ENCODE results near the gene UBALD1. TPM values are rescaled to one million over a fixed set of nuclear protein-coding genes. Genes with fewer than 3 reads are reported as not detected.
A peak's percentile ranks its signal among the peaks of the same experiment; 100 is the strongest.

UBALD1 gene
- total and polyA plus RNA-seq, 9 of the 15 experiments (the other 6 are each of a cell fraction or from before 2014, with no cell fraction given), result 1.3 to 38.0 (median 6.2) TPM; not detected in 2

DNA sequence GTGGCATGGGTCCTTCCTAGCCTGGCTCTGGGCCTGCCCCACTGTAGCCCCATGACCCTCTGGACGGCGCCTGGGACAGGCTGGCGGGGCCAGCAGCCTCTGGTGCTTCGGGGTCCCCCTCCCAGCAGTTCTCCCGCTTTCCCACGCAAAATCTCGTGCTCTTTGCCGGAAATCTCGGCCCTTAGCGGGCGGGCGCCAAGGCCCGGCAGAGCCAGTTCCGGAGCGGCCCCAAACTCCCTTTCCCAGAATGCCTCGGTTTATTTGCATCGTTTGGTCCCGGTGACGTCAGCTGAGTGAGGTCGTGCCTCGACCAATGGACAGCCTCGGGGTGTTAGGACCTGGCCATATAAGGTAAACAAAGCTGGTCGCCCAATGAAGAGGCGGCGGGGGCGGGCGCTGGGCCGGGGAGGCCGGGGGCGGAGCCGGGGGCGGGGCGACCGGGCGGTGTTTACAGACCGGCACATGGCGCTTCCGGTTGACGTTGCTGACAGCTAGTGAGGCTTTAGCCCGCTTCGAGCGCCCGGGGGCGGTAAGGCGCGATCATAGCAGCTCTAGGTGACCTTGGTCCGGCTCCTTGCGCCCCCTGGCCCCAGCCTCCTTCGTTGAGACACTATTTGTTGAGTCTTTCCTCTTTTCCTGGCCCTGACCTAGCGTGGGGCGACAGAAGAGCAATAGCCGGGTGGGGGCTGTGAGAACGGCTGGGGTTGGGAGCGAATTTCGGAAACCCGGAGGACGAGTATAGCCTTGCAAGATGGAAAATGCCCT is 1.5 kb upstream of the UBALD1 start (continued):
- TF ChIP-seq HNRNPL (IDR thresholded peaks at IDR 0.05; ENCODE audit: low read depth, low read length), result no peak
- TF ChIP-seq POU5F1 (IDR thresholded peaks at IDR 0.05; ENCODE audit: borderline replicate concordance, low read depth, low read length, partially characterized antibody), result no peak
- 0 out of 2 replicates have a peak, but pooled peaks have one; percentile 31 for TF ChIP-seq HMBOX1 (IDR thresholded peaks at IDR 0.05)
- TF ChIP-seq FOXK2 (conservative IDR thresholded peaks at IDR 0.05 in 1 of 2, IDR thresholded peaks at IDR 0.05 in 1 of 2; ENCODE audit: low read depth in 2 of 2), result peak; percentile 93 to 94
- peak; percentile 33 for TF ChIP-seq HMGN3 (IDR thresholded peaks at IDR 0.05; ENCODE audit: borderline replicate concordance, extremely low read depth, insufficient read length, low read depth, low read length)
- TF ChIP-seq ZNF780A (CRISPR knock-in tag; IDR thresholded peaks at IDR 0.05), result no peak
- peak; percentile 20 for TF ChIP-seq CCNT2 (IDR thresholded peaks at IDR 0.05; ENCODE audit: borderline replicate concordance, extremely low read depth, insufficient read length, low read depth, low read length)
- no peak for TF ChIP-seq CBFA2T2 (conservative IDR thresholded peaks at IDR 0.05)
- TF ChIP-seq SMARCE1 (IDR thresholded peaks at IDR 0.05), result peak; percentile 35; the same call in 1 of the 2 replicates
- TF ChIP-seq EGR1 (conservative IDR thresholded peaks at IDR 0.05), result peak; percentile 84
- peak; percentile 69 for TF ChIP-seq NBN (IDR thresholded peaks at IDR 0.05; ENCODE audit: low read depth)
- peak; percentile 93 for TF ChIP-seq ETV5 (CRISPR knock-in tag; IDR thresholded peaks at IDR 0.05; ENCODE audit: low read depth)
- TF ChIP-seq MBD1 (CRISPR knock-in tag; IDR thresholded peaks at IDR 0.05), result no peak
- 0 out of 2 replicates have a peak, but pooled peaks have one; percentile 45 for TF ChIP-seq OTX1 (CRISPR knock-in tag; IDR thresholded peaks at IDR 0.05)
- peak; percentile 81 for TF ChIP-seq ARID4B (CRISPR knock-in tag; IDR thresholded peaks at IDR 0.05)
- TF ChIP-seq TAF7 (tag; IDR thresholded peaks at IDR 0.05), result peak; percentile 81; the same call in 1 of the 2 replicates
- peak; percentile 70 for TF ChIP-seq SP2 (IDR thresholded peaks at IDR 0.05; ENCODE audit: extremely low read depth, low read depth, low read length, poor library complexity, severe bottlenecking)
- peak; percentile 91 for TF ChIP-seq NFYB (IDR thresholded peaks at IDR 0.05; ENCODE audit: extremely low read depth, insufficient read length)
